ENCODE data around the gene PDGFRB. TPM values are rescaled to one million over a fixed set of nuclear protein-coding genes. Genes with fewer than 3 reads are reported as not detected.
A peak's percentile ranks its signal among the peaks of the same experiment; 100 is the strongest.

Gene PDGFRB
- polyA plus RNA-seq, 1 experiment: 118 TPM

DNA sequence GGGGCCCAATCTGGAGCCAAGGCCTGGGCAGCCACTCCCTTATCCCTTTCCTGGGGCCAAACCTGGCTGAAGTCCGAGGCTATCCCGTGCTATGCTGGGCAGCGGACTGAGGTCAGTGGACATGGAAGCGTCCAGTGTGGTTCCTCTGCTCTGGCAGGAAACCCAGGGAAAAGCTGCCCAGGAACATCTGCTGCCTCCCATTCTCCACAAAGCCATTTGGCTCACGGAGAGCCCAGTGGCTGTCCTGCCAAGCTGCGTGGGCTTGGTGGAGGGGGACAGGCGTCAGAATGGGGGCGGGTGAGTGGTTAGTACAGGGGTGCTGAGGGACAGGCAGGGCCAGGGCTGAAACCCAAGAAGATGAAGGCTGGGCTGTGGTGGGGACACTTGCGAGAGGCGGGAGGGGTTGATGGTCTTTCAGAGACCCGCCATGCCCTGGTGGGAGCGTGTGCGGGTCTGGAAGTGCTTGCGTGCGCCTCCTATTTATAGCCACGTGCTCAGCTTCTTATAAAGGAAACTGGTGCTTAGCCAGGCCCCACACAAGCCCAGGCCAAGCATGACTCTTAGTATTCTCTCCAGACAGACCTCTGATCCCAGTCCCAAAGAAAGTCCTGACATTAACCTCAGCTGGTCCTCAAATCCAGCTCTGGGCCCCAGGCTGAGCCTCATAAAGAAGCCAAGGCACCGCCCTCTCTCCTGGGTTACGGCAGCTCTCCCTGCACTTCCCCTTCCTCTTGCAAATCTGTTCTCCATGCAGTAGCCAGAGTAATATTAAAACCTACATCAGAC is 24.8 kb upstream of the PDGFRB start:
- POLR2A ChIA-PET: interaction anchor here (0.6 to 1.0 kb wide), 3 partner anchors 41 to 164 kb away, joined by 3 to 4 read pairs (median 3); no protein-coding TSS in a partner anchor
- H3K9me3 ChIP-seq (ENCODE audit: control insufficient read depth, insufficient read depth, low read length): no peaks in the 10 kb centered on the region; the same call in 1 of the 2 replicates
- DNase-seq (ENCODE audit: low read depth, low spot score): no peak
- no peak for TF ChIP-seq CTCF (IDR thresholded peaks at IDR 0.05; ENCODE audit: low read depth, low read length)
- H3K27ac ChIP-seq (ENCODE audit: low read depth, low read length): peak overlapping the region; percentile 11
- CTCF ChIA-PET: interaction anchor here (1.8 kb wide), 1 partner anchor 18 kb away, joined by 5 read pairs; no protein-coding TSS in a partner anchor
- peaks cover 28% of the 10 kb centered on the region for H3K27me3 ChIP-seq (ENCODE audit: control insufficient read depth, insufficient read depth, low read length)
- H3K4me3 ChIP-seq (ENCODE audit: low read depth, low read length): no peak overlapping the region

- CTCF ChIA-PET: interaction anchor here (3.4 kb wide), 1 partner anchor 16 kb away, joined by 17 read pairs; no protein-coding TSS in a partner anchor
- no peak overlapping the region for H3K27ac ChIP-seq (ENCODE audit: low read depth, low read length)
- POLR2A ChIA-PET: no interaction called here
- no peak for TF ChIP-seq CTCF (IDR thresholded peaks at IDR 0.05; ENCODE audit: low read depth, low read length)
- peaks cover 22% of the 10 kb centered on the region for H3K27me3 ChIP-seq (ENCODE audit: control insufficient read depth, insufficient read depth, low read length)
- no peaks in the 10 kb centered on the region; the same call in 1 of the 2 replicates for H3K9me3 ChIP-seq (ENCODE audit: control insufficient read depth, insufficient read depth, low read length)
- H3K4me3 ChIP-seq (ENCODE audit: low read depth, low read length): no peak overlapping the region
- DNase-seq (ENCODE audit: low read depth, low spot score): no peak
Observed at GRCh38 chr5:150179019-150179620, 23.5 kb upstream of the PDGFRB start.

DNA sequence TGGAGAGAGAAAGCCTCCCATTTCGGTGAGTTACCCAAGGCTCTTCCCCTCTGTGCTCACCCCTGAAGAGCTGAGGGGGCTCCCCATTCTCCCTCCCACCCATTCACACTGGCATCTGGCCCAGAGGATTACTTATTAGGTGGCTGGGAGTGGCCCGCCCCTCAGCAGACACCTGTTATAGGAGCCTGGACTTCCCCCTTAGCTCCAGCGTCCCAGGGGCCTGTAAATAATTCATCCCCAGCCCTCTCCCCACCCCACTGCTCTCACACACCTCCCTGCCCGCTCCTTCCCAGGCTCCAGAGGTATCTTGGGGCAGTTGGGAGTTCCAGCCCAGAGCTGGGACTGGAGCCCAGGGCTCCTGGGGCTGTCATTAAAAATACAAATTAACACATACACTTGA is 22.6 kb upstream of the PDGFRB start:
- CTCF ChIA-PET: interaction anchor here (3.4 kb wide), 1 partner anchor 15 kb away, joined by 17 read pairs; no protein-coding TSS in a partner anchor
- H3K27ac ChIP-seq (ENCODE audit: low read depth, low read length): no peak overlapping the region
- no peak overlapping the region for H3K4me3 ChIP-seq (ENCODE audit: low read depth, low read length)
- DNase-seq (ENCODE audit: low read depth, low spot score): no peak
- TF ChIP-seq CTCF (IDR thresholded peaks at IDR 0.05; ENCODE audit: low read depth, low read length): no peak
- no peaks in the 10 kb centered on the region; the same call in 1 of the 2 replicates for H3K9me3 ChIP-seq (ENCODE audit: control insufficient read depth, insufficient read depth, low read length)
- H3K27me3 ChIP-seq (ENCODE audit: control insufficient read depth, insufficient read depth, low read length): peaks cover 14% of the 10 kb centered on the region
- POLR2A ChIA-PET: no interaction called here

DNA sequence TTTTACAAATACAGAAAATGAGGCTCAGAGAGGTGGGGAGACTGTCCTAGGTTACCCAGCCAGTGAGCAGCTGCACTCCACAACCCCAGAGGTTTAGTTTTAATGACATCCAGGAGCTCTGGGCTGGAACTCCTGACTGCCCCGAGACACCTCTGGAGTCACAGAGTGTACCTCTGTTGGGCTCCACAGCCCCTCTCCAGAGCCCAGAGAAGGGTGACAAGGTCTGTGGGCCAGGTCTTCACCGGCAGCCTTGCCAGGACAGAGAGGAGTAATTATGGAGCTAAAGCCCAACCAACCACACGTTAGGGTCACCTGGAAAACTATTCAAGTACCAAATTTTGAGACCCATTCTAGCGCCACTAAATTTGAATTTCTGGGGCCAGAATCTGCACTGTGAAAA is 22.1 kb upstream of the PDGFRB start:
- Histone ChIP-seq H3K27me3 (ENCODE audit: control insufficient read depth, insufficient read depth, low read length) (peaks cover 13% of the 10 kb centered on the region), H3K4me3 (ENCODE audit: low read depth, low read length) (no peak overlapping the region), H3K27ac (ENCODE audit: low read depth, low read length) (no peak overlapping the region), H3K9me3 (ENCODE audit: control insufficient read depth, insufficient read depth, low read length) (no peaks in the 10 kb centered on the region; the same call in 1 of the 2 replicates)
- ChIA-PET CTCF (interaction anchor here (3.4 kb wide), 1 partner anchor 15 kb away, joined by 17 read pairs; no protein-coding TSS in a partner anchor), POLR2A (no interaction called here)
- DNase-seq (ENCODE audit: low read depth, low spot score): no peak
- TF ChIP-seq CTCF (IDR thresholded peaks at IDR 0.05; ENCODE audit: low read depth, low read length): no peak

All from AG04450 (cell line).